ENCODE data around the gene NOC2L.

- no peak for TF ChIP-seq CTCF (optimal IDR thresholded peaks at IDR 0.05 in 1 of 3, IDR thresholded peaks at IDR 0.05 in 1 of 3, conservative IDR thresholded peaks at IDR 0.05 in 1 of 3; ENCODE audit: extremely low read depth in 1 of 3, insufficient read depth in 2 of 3, low read length in 3 of 3)
- TF ChIP-seq EZH2 (IDR thresholded peaks at IDR 0.05; ENCODE audit: low read length) = no peak
Observed at GRCh38 chr1:970973-971730, 12.1 kb upstream of the NOC2L start.

Data from keratinocyte (primary cell).